GM12874 (cell line): ENCODE measurements around the gene FMNL2.

Experiments
- CTCF ChIP-seq: IDR thresholded peaks from 2 replicates; pipeline ENCODE4 v1.5.1; 2011; ENCODE audit warnings: low read depth, mild to moderate bottlenecking, control low read depth, low read length, moderate library complexity; ENCODE audit not compliant: insufficient read depth

Gene FMNL2

GRCh38 chr2:152600051-152600657 lies 265.2 kb downstream of the FMNL2 start:
- TF ChIP-seq CTCF = no peak

GRCh38 chr2:152600697-152601096 lies 265.7 kb downstream of the FMNL2 start:
- no peak for TF ChIP-seq CTCF

- TF ChIP-seq CTCF = no peak
Measured at GRCh38 chr2:152602750-152603149, 267.8 kb downstream of the FMNL2 start.

- TF ChIP-seq CTCF = no peak
Measured at GRCh38 chr2:152603166-152603565, 268.2 kb downstream of the FMNL2 start.

- no peak for TF ChIP-seq CTCF
Measured at GRCh38 chr2:152606081-152606480, 271.1 kb downstream of the FMNL2 start.

GRCh38 chr2:152606941-152607340 lies 272.0 kb downstream of the FMNL2 start:
- TF ChIP-seq CTCF = no peak

- TF ChIP-seq CTCF = no peak
Measured at GRCh38 chr2:152607793-152608300, 272.9 kb downstream of the FMNL2 start.

GRCh38 chr2:152609154-152609553 lies 274.2 kb downstream of the FMNL2 start:
- TF ChIP-seq CTCF = no peak
